Activated CD4-positive, CD25-positive, alpha-beta regulatory T cell treated with anti-CD3 and anti-CD28 coated beads, Interleukin-2, amount 50 U/mL, for 72 hours (primary cell): ENCODE data around the gene FBXL13.
"Not testable (repeated sequence)": the region's sequence is repeated elsewhere in the genome, so short reads cannot be mapped to it uniquely, and the experiment has no call there.

ENCODE experiments used
- DNase-seq: peaks from one replicate; pipeline ENCODE4 v3.0.0; 2021

The FBXL13 gene

DNA sequence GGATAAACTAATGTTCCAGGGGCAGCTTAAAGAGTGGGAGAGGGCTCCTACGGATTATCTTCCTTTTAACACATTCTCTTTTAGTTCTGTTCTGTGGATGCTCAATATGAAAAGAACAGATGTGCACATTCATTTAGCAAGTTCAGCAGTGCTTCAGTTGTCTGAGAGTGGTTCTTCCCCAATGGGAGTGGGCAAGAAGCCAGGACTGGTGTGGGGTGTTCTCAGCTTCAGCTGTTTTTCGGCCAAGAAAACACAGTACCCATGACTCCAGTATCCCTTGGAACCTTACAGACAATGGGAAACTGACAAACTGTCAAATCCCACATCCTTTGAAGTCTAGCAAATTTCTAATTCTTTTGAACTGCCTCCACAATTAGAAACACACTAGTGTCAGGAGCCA, 233.3 kb downstream of the FBXL13 start:
- no peak for DNase-seq

DNA sequence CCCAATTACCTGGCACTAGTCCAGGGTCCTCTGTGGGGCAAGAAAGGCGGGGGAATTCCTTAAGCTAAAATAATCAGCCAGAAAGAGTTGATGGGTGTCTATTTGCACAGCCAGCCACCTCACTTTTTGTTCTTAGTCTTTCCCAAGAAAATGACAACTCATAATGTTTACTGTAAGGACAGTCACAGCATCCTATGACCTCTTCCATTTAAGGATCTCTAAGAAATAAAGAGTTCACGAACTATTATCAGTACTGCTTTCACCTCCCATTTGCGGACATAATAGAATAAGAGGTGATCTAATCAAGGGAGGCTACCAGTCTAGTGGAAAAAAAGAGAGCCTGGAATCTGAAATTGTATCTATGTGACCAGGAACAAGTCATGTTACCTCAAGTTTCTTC, 234.2 kb downstream of the FBXL13 start:
- DNase-seq = no peak

DNA sequence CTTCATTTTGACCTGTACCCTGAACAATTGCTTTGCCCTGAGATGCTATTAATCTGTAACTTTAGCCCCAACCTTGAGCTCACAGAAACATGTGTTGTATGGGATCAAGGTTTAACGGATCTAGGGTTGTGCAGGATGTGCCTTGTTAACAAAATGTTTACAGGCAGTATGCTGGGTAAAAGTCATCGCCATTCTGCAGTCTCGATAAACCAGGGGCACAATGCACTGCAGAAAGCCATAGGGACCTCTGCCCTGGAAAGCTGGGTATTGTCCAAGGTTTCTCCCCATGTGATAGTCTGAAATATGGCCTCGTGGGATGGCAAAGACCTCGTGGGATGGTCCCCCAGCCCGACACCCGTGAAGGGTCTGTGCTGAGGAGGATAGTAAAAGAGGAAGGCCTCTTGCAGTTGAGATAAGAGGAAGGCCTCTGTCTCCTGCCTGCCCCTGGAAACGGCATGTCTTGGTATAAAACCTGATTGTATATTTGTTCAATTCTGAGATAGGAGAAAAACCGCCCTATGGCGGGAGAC, 236.0 kb downstream of the FBXL13 start:
- not testable (repeated sequence) for DNase-seq

DNA sequence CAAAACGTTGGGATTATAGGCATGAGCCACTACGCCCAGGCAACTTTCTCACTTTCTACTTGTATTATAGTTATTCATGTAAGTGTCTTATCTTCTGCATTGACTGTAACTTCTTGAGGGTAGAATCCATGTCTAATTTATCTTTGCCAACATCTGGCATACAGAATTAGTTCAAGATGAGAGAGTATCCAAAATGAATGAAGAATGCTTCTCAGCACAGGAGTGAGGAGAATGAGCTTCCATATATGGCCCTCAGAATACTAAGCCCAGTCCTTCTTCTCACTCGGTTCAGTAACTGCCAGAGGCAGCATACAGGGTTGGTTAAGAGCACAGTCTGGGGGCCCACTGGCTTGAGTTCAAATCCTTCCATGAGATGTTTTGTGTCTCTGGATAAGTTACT, 236.8 kb downstream of the FBXL13 start:
- DNase-seq = no peak

DNA sequence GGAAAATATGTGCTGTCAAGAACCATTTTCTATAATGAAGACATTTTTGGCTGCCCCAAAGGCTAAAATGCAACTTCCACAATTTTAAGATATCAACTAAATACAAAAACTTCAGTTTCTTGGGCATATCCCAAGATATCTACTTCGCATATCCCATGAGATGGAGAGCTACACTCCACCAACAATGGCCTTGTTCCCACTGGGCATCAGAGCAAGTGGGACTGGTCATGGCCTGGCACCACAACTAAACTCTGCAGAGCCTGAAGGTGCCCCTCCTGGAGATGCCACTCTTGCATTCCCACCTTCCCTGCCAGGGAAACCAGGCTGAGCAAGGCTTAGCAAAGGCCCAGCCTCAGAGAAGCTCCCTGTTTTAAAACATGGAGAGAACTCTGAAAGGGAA, 237.6 kb downstream of the FBXL13 start:
- no peak for DNase-seq

DNA sequence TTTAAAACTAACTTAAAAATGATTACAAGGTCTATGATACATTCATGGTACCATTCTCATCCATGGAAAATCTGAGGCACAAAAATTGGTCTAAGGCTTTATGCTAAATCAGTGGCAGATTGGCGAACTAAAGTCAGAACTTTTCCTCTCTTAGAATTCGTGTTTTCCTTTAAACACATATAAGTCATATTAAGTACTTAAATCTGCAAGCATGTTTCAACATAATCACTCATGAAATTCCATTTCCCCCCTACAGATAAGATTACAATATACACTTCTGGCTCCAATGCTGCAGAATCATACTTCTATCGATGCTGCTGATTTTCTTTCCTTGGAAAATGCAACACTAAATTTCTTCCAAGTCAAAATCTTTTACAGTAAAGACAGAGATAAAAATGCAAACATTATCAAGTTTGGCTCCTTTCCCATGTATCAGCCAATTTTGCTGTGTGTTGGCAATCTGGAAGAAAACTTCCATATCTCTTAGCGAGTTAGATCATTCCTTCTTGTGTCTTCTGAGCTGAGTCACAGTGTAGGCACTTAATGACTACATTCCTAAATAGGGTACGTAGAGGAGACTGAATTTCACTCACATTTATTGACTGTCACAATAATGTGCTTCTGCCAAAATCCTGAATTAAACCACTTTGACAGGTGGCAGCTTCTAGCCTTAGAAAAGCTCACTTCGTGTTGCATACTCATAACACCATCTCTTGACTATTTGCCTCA, 238.2 kb downstream of the FBXL13 start:
- DNase-seq = no peak

DNA sequence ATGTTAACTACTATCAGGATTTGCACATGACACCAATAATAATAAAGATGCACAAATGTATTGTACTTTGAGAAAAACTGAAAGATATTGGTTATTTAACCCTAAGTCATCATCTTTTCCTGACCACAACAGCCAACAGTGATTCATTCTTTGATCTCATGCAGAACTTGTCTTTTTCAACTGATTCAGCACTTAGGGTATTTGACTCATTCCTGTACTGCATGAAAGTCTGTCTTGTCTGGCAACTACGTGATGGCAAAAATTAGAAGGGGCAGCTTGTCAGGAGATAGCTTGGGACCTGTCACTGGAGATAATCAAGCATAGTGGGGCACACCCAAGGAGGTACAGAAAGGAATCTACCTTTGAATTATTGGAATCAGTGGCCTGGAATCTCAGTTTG, 239.6 kb downstream of the FBXL13 start:
- no peak for DNase-seq

DNA sequence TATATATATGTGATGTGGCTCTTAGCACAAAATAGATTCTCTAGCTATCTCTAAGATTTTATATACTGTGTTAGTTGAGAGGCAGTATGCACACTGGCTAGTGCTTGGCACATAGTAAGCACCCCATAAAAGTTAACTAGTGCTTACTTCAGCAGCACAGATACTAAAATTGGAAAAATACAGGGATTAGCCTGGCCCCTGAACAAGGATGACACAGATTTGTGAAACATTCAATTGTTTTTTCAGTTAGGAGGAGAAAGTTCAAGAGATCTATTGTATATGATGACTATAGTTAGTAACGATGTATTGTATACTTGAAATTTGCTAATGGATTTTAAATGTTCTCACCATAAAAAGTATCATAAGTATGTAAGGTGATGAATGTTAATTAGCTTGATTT, 240.1 kb downstream of the FBXL13 start:
- DNase-seq = no peak

DNA sequence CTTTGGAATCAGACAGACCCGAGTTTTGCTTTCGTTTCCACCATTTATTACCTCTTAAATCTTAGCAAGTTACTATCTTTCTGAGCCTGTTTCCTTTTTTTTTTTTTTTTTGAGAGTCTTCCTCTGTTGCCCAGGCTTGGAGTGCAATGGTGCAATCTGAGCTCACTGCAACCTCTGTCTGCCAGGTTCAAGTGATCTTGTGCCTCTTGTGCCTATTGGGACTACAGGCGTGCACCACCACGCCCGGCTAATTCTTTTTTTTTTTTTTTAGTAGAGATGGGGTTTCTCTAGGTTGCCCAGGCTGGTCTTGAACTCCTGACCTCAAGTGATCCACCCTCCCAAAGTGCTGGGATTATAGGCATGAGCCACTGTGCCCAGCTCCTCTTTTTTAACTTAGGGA, 241.3 kb downstream of the FBXL13 start:
- no peak for DNase-seq

DNA sequence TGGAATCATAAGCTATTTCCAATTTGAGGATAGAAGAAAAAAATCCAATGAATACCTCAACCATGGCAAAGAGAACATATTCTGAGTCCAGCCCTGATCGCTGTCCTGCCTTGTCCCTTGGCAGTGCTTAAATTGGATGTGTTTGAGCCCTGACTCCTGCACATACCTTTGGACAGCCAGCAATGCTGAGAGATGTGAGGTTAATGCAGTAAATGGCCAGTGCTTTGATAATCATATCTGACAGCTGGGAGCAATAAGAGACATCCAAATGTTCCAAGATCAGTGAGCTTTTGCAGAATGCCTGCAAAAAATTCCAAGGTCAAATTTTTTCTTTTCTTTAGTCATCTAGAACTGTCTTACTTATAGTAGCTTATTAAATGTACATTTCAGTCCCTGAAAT, 241.9 kb downstream of the FBXL13 start:
- no peak for DNase-seq

DNA sequence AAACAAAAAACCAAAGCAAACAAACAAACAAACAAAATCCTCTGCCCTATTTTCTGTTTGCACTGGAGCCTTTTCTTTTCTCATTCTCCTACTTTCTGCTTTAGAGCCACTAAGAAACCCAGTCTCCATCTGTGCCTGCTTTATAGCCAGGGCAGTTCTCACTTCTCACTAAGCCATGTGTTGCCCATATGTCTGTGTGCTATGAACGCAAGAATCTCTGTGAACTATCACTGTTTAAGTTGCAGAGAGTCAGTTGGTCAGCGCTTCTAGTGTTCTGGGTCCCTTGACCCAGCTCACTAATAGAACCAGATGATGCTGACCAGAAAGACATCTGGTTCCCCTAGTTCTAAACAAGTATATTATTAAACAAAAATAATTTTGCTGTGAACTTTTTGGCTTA, 244.4 kb downstream of the FBXL13 start:
- DNase-seq = no peak

DNA sequence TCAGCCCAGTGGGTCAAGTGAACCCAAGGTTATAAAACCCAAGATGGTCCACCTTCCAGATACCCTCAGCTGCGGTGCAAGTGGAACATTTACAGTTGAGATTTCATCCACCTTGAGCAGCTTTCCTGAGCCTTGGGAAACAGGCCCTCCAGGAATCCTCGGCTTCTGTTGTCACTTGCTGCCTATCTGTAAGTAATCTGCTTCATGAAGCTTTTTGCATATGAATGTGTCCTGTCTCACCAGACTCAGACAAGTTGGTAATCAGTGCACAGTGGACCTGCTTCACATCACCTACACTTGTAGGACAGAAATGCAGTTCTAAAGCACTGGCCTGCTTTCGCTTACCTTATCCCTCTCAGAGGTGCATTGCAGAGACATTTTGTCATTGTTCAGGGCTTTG, 245.5 kb downstream of the FBXL13 start:
- no peak for DNase-seq

DNA sequence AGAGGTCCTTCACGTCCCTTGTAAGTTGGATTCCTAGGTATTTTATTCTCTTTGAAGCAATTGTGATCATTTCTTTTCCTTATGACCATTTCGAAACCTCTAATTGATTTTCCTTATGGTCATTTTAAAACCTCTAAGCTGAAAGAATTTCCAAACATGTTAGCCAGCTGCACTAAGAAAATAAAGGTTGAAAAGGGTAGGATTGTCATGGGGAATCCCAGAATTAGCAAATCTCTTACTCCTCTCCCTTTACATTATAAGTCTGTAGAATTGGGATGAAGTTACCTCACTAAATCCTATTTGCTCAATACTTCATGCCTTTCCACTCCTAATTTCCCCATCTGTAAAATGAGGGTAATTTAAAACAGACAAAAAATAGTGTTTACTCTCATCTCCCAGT, 246.3 kb downstream of the FBXL13 start:
- DNase-seq = no peak

DNA sequence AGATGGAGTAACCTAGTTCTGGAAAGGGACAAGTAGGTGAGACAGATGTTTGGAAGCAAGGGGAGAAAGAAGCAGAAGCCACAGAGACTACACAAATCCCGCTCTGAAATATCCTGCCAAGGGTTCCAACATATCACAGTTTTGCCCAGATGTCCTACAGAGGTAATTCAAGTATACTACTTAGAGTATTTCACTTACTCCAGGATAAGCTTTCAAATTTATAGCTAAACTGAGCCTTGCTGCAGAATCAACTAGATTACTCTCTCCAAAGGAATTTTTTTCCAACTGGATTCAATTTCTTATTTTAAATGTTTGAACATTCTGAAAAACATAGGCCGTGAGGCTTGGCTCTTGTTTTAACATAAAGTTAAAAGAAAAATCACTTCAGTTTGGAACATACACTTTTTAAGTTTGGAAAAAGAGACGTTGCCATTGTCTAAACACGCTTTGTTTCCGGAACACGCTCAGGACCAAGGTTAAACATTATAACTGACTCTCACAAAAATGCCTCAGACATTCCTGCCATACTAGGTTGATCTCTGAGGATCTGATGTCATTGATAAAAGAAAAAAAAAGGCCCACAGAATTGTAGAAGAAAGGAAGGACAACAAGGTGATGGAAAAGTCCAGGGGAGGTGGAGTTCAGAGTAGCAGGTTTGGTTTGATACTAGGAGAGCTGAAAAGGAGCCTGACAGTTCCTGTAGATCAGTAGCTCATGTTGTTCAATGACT, 251.0 kb downstream of the FBXL13 start:
- no peak for DNase-seq

DNA sequence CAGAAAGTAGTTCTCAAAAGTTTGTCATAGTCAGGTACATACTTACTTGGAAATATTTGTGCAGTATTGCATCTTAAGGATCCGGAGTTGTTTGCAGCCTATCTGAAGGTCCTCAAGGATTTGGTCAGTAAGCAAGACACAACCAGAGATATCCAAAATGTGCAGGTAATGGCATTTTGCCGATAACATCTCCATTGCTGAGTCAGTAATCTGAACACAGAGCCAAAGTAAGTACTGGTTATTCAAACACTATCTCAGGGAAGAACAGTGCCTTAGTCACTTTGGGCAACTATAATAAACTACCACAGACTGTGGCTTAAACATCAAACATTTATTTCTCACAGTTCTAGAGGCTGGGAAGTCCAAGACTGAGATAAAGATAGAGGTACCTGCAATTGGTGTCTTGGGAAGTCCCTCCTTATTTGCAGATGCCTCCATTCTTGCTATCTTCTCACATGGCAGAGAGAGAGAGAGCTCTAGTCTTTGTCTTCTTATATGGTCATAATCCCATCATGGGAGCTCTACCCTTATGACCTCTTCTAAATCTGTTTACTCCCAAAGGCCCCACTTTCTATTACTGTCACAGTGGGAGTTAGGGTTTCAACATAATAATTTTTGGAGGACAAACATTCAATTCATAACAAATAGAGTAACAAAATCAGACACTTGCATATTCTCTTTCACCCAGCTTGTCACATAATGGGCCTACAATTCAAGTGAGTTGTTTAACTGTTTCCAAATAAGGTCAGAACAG, 252.4 kb downstream of the FBXL13 start:
- DNase-seq = no peak

DNA sequence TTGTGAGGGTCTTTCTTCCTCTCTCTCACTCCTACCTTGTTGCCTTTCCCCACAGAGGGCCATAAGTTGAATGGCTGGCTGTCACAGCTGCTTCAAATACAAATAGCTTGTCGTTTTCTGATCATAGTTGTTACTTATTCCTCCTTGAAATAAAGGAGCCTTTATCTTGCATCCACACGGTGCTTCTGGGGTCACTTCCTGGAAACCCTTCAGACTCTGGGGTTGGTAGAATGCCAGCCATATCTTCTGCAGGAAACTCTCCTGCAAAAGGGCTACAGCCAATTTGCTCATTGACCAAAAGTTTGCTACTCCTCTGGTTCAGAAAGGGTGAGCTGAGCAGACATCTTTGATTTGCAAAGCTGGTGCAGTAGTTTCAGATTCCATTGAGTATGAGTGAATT, 255.4 kb downstream of the FBXL13 start:
- no peak for DNase-seq

DNA sequence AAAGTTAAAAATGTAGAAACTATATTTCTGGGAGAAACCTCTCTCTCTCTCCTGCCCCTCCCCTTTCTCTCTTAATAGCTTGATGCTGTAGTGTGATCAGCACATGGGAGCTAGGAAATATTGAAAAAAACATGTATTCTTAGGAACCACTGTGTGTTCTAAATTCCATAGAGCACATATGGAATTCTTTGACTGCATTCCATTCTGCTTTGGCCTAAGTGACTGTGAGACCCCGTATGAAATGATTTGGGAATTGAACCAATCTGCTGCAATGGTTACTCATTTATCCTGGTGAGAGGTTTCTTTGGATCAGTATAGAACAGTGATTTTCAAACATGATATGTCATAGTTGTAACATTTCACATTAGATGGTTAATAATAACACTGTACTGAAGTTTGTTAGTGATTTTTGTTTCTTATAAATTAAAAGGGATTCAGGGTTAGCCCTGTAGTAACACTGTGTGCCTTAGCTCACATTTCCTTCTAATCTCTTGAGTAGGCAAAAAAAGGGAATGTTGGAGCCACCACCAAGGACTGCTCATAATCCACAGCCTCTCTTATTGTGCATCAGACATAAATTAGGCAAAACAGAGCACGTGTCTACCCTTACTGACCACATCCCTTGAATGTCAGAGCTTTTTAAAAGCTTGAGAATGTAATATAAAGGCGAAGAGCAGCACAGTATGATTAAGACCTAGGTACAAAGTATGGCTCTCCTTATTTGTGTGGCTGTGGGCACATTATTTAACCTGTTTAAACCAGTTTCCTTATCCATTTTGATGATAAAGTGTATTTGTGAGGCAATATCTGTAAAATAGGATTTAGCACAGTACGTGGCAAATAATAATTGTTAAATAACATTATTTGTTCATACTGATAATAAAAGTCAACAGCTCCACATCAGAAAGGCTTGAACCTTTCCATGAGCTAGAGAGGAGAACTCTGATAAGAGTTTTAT, 256.7 kb downstream of the FBXL13 start:
- DNase-seq = no peak

DNA sequence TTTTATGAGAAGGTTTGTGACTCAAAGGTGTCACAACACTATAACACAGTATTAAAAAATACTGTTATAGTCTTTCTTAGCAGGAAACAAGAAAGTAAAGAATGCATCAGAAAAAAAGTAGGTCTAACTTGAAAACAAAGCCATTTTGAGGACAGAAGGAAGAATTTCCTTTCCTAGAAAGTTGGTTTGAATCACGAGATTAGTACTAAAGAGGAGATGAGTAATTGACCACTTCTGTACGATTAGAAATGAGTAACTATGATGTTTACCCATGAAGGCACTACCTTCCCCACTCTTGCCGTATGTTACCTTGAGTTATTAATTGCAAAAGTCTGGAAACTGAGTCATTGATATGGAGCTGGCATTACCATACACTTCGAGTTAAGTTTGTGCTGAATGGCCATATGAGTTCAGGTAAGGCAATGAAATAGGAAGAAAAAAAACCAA, 260.5 kb downstream of the FBXL13 start:
- no peak for DNase-seq

DNA sequence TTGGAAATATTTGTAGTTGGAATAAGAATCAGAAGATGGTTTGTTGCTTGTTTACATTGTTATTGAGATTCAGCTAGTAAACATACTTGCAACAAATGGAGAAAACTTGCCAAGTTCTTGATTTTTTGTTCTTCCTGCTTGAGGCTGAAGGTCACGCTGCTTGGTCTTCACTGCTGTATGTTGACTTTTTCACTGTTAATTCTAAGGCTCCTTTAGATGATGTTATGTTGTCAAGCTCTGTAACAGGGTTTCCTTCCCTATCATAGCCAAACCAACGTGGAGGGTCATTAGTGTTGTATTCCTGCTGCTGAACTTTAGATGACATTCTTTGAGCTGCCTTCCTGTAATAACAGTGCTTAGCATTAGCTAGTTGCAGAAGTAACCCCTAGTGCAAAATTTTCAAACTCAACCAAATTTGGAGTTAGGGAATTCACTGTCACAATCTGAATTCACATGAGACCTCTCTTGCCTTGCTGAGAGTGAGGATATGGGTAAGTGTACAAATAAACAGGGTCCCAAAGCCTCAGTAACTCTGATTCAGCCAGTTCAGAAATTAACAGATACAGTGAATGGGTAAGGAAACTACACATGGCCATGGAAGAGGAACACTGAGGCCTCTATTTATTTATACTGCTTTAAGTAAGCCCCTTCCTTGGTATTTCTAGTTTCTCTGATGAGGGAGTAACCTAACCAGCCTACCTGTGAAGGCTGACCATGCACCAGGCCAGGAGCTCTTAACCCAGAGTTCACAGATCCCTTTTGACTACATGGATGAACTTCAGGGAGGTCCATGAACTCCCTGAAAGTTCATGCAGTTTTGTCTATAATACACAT, 261.2 kb downstream of the FBXL13 start:
- no peak for DNase-seq

DNA sequence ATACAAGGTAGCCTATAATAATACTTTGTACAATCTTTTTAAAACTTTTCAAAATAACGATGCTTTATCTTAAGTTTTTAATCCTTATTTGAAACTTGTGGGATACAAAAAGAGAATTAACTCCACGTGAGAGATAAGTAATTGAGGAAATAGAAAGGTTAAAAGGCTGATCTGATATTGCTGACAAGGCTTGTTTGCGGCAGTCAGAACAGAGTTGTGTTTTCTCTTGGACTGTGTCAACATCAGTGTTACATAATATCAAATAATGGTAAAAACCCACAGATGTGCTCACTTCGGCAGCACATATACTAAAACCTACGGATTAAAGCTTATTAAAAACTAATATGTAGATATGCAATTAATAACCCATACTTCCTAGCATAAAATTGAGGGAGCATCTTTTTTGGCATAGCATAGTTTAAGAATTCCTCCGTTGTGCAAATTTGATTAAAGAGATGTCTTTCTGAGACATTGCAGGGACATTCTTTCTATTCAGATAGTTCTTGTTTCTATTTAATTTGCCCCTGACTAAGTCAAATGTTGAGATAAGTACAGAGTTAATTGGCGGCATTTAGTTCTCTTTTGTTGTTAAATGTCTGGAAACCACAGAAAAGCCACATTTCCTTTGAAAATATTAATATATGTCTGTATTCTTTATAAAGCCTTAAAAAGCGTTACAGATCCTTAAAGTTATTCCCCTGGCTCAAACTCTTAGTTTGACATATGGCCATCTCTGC, 262.5 kb downstream of the FBXL13 start:
- DNase-seq = no peak

DNA sequence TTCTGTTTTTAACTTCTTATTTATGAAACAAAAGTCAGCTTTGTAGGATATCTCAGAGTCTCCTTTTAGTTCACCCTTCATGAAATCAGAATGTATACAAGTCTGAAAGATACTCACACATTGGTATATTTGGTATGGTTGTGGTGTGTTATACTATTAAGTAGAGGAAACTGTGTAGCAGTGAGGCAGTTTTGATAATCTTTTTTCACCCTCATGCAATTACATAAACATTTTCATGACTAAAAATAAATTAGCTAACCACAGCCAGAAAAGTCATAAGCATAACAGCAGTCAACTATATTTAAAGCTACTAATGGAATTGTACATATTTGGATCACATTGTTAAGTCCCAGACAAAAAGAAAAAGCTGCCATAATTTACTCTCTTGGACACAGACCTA, 263.7 kb downstream of the FBXL13 start:
- no peak for DNase-seq
